Myocyte (in vitro differentiated cells): ENCODE data around the gene ASB1. TPM values are rescaled to one million over a fixed set of nuclear protein-coding genes. Genes with fewer than 3 reads are reported as not detected.
A peak's percentile ranks its signal among the peaks of the same experiment; 100 is the strongest.
"Not testable (repeated sequence)": the region's sequence is repeated elsewhere in the genome, so short reads cannot be mapped to it uniquely, and the experiment has no call there.

Experiments
- DNase-seq: peaks from one replicate; pipeline ENCODE4 v3.0.0-alpha.2; 2012; ENCODE audit warnings: low read depth
- total RNA-seq: library from RNA; depleted of rRNA; stranded (reverse); fragments of >200 nt; gene quantifications from 2 replicates; pipeline ENCODE4 v1.2.3, GENCODE V29; 2014

ASB1 gene
- total RNA-seq, 1 donor from 2014 or later: 55.5 TPM

- no peak for DNase-seq
These were observed 22.9 kb upstream of the ASB1 start for GRCh38 chr2:238403632-238404405.

GRCh38 chr2:238404406-238405216 lies 22.1 kb upstream of the ASB1 start:
- DNase-seq: no peak

- DNase-seq: not testable (repeated sequence)
These were observed 21.5 kb upstream of the ASB1 start for GRCh38 chr2:238405217-238405555.

- no peak for DNase-seq
These were observed 20.3 kb upstream of the ASB1 start for GRCh38 chr2:238406221-238406997.

- no peak for DNase-seq
These were observed 19.8 kb upstream of the ASB1 start for GRCh38 chr2:238406998-238407285.

GRCh38 chr2:238407566-238407965 lies 19.2 kb upstream of the ASB1 start:
- no peak for DNase-seq

GRCh38 chr2:238408615-238409340 lies 17.9 kb upstream of the ASB1 start:
- no peak for DNase-seq

- no peak for DNase-seq
These were observed 17.2 kb upstream of the ASB1 start for GRCh38 chr2:238409341-238410199.

- no peak for DNase-seq
These were observed 14.5 kb upstream of the ASB1 start for GRCh38 chr2:238412067-238412767.

- DNase-seq: no peak
These were observed 13.4 kb upstream of the ASB1 start for GRCh38 chr2:238413368-238413767.

- no peak for DNase-seq
These were observed 11.5 kb upstream of the ASB1 start for GRCh38 chr2:238415036-238415764.

- no peak for DNase-seq
These were observed 10.8 kb upstream of the ASB1 start for GRCh38 chr2:238415893-238416292.

GRCh38 chr2:238418196-238418998 lies 8.3 kb upstream of the ASB1 start:
- DNase-seq: peak; percentile 67

GRCh38 chr2:238418999-238419546 lies 7.7 kb upstream of the ASB1 start:
- no peak for DNase-seq

GRCh38 chr2:238420442-238420841 lies 6.3 kb upstream of the ASB1 start:
- DNase-seq: no peak

- DNase-seq: no peak
These were observed 5.6 kb upstream of the ASB1 start for GRCh38 chr2:238420878-238421694.

GRCh38 chr2:238421695-238422035 lies 5.1 kb upstream of the ASB1 start:
- no peak for DNase-seq
